ENCODE data around the gene CFAP77.

The CFAP77 gene

DNA sequence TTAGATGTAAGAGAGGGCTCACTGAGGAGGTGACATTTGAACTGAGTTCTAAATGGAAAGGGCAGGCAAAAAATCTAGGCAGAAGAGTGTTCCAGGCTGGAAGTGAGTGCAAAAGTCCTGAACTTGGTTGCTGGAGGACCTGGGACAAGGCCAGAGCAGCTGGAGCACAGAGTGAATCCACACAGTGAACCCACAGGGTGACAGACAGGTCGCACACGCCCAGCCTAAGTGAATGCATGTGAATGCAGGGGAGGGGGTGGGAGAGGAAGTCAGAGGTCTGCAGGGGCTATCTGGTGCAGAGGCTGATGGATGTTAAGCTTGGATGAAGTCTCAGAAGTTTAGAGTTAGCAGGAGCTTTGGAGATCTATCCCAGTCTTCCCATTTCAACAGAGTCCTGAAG is 2.8 kb upstream of the CFAP77 start:
- no peak for DNase-seq (ENCODE audit: low read depth in 1 of 2, low spot score in 1 of 2)

DNA sequence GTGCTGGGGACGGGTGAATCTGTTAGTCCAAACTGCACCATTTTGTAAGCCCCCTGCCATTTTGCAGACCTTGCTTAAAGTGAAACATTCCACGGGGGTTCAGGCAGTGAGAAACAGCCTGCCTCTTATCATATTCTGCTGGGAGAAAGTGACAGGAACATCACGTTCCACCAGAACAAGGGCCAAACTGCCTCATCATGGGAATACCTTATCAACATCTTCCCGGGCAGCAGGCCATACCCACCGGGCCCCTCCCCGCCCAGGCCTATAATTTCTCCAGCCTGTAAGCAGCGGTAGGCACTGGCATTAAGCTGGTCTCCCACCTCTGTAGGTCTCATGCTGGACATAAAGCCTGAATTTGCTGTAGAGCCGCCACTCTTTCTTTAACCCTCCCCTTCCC is 1.5 kb upstream of the CFAP77 start:
- DNase-seq (ENCODE audit: low read depth in 1 of 2, low spot score in 1 of 2): no peak

DNA sequence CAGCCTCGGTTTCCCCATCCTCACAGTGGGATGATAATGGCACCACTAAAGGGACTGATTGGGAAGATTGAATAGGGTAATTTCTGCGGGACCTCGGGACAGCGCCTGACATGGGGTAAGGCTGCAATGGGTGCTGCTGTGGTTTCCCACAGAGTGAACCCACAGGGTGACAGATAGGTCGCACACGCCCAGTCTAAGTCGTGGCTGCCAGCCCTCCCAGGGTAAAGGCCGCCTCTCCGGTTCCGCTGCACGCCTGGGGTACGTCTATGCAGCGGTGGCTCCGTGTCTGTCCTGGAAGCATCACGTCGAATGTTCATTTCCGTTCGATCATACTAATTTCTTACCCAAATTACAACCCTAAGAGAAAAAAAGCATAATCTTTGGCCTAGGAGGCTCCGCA is 631 bp downstream of the CFAP77 start:
- no peak for DNase-seq (ENCODE audit: low read depth in 1 of 2, low spot score in 1 of 2)

DNA sequence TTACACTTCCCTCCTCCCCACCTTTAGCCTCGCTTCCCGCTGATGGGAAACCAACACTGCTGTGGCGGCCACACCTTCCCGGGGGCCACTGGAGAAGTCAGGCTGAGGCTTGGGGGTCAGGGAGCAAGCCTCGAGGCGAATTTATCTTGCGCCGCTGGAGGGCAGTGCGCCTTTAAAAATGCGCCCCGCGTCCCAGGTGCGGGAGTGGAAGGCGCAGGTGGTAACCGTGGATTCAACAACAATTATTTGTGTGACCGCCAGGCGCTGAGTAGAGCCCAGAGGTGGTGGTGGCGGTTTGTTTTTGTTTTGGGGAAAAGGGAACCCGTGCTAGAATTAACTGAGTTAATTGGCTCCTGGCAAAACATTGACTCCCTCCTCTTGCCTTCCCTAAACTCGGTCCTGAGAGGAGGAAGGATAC is 1.1 kb downstream of the CFAP77 start:
- DNase-seq (ENCODE audit: low read depth in 1 of 2, low spot score in 1 of 2): peak; percentile 37 to 48

DNA sequence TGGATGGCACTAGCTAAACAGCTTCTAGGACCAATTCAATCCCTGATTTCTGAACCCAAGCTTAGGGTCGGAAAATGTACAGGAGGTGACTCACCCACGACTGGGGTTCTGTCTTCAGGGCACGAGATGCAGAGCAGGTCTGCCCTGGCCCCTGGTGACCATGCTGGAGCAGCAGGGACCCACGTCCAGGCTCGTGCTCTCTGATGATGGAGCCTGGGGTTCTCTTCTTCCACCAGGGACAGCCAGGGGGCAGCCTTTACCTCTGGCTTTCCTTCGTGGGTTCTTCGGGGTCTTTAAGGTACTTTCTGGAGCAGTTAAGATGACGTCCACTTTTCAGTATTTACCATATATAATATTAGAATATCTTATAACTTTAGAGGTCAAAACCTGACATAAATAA is 2.1 kb downstream of the CFAP77 start:
- peak in 1 of 2 donors; percentile 1 for DNase-seq (ENCODE audit: low read depth in 1 of 2, low spot score in 1 of 2)

DNA sequence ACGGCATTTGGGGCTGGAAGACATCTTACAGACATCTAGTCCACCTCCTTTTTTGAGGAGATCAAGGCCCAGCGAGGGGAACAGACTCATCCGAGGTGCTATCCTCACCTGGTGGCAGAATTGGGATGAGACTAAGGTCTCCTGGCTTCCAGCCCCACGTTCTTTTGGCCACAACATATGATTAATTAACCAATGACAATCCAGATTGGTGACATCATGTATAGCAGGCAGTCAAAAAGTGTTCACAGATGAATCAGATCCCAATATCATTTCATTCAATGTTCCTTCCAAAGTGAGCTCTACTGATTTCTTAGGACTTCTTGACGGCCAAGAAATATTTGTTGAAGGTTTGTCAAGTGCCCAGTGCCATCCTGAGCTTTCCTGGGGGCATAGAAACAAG is 3.9 kb downstream of the CFAP77 start:
- no peak for DNase-seq (ENCODE audit: low read depth in 1 of 2, low spot score in 1 of 2)

DNA sequence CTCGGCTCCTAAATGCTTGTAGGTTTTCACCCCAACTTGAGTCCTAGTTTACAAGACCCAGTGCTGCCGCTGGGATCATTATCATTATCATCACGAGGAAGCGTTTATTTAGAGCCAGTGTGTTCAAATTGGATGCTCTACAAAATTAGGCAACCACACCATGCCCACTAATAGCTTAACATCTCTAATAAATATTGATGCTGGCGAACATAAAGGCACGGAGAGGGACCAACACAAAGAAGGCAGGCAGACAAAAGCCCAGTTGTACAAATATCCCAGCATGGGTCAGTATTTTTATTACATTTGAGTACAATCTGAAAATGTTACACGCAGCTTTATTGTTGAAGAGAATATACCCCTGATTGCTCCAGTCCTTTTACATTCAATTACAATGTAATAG is 4.7 kb downstream of the CFAP77 start:
- no peak for DNase-seq (ENCODE audit: low read depth in 1 of 2, low spot score in 1 of 2)

DNA sequence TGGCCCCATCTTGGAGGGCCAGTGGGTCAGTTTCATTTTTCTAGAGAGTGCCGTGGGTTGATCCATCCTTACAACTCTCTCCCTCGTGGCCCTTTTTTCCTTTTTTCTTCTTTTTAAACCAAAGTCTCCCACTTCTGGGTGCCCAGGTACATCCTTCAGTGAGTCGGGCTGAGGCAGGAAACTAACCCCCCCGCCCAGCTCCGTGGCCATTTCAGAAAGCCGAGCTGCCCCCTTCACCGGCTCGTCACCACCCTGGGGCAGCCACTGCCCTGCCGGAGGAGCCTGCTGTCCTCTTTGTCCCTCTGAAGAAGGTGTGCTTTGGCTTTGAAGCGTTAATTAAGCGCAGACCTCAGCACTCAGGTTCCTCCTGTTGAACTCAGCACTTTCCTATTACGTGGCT is 5.2 kb downstream of the CFAP77 start:
- no peak for DNase-seq (ENCODE audit: low read depth in 1 of 2, low spot score in 1 of 2)

DNA sequence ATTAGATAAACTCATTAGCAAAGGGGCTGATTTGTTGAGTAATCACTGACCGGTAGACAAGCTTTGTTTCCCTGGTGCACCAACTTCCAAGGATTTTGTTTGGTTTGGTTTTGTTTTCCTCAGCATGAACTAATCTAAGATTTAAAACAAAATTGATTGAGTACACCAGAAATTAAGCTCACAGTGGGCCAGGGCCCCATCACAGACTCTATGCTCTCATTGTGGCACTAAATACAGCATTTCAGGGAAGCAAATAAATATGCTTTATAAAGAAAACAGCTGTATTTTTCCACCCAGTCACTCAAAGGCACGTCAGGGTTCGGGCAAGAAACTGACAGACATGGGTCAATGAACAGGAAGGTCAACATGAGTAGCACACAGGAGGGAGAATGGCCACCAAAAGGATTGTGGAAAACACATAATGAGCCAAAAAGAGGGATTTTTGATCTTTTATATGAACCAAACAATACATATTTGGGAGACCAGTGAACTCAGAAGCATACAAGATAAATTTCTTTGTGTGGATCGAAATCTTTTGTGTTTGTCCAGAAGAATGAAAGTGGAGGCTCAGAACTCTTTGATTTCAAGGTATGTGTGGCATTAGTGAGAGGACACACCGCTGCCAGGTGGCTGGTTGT is 8.8 kb downstream of the CFAP77 start:
- no peak for DNase-seq (ENCODE audit: low read depth in 1 of 2, low spot score in 1 of 2)

DNA sequence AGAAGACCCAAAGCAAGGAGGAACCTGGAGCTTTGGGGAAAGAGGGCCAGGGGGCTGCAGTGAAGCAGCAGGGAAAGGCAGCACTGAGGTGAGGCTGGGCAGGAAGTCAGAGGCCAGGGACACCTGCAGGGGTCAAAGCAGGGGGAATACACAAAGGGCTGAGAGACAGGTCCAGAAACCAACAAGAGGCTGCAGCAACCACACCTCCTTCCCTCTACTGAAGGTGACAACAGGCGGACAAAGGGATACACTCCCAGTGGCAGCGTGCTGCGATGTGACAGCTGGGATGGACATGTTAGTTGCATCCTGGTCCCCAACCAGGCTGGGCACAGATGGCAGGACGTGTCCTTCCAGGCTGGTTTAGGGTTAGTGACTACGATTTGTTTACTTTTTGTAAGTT is 12.6 kb downstream of the CFAP77 start:
- no peak for DNase-seq (ENCODE audit: low read depth in 1 of 2, low spot score in 1 of 2)

DNA sequence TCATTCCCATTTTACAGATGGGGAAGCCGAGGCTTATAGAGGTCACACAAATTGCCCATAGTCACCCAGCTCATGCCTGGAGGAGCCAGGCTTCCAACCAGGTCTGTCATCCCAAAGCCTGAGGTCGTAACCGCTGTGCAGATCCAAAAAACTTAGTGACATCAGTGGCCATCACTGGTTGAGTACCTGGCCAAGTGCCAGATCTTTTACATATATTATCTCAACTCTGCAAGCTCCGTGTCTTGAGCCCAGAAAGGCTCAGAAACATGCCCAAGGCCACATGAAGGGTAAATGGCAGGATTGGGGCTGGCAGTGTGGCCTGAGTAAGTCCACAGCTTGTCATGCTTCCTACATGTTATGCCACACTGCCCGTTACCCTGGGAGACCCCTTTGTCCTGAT is 13.5 kb downstream of the CFAP77 start:
- no peak for DNase-seq (ENCODE audit: low read depth in 1 of 2, low spot score in 1 of 2)

DNA sequence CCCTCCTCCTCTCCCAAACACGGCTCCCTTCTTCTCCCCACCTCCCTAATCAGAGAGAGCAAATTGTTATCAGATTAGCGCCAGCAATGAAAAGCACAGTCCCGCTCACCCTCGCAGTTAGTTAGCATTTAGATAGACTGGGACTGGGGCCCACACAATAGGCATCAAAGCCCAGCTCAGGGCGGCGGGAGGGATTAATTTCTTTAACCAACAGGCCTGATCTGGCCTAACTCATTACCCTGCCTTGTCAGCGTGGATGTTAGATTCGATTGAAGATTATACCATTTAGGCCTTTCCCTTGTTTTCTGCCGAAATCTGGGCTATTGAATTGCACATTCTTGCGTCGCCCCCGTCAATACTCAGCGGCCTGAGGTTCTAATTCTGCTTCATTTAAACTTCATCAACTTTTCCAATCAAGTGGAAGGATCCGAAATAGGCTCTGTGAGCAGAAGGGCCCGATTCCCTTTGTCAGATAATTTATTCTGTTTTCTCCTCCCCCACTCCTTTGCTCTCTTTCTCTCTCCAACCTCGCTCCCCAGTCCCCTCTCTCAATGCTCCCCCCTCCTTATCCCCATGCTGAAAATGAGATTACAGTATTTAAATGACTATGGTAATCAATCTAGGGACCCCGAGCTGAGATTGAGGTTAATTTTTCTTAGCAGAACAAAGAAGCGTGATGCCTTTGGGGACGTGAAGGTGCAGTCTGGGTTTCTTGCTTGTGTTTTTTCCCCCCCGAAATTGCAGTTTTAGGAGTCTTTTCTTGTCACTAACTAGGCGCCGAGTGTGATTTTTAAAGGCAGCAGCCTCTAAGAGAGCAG is 15.1 kb downstream of the CFAP77 start:
- DNase-seq (ENCODE audit: low read depth in 1 of 2, low spot score in 1 of 2): no peak

DNA sequence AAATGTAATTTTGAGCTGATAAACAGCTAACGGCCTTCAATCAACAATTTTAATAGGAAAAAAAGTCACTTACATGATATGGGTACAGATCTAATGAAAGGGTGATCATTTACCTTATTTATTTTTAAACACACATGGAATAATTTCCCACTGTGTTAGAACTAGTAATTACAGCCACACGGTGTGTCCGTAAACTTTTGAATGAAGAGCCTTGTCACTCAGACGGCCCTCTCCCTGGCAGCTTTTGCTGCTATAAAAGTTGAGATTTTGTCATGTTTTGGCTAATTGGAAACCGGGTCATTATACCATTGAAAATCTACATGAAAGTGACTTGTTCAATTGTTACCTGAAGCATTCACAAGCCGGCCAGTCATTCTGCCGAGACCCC is 15.7 kb downstream of the CFAP77 start:
- DNase-seq (ENCODE audit: low read depth in 1 of 2, low spot score in 1 of 2): no peak

DNA sequence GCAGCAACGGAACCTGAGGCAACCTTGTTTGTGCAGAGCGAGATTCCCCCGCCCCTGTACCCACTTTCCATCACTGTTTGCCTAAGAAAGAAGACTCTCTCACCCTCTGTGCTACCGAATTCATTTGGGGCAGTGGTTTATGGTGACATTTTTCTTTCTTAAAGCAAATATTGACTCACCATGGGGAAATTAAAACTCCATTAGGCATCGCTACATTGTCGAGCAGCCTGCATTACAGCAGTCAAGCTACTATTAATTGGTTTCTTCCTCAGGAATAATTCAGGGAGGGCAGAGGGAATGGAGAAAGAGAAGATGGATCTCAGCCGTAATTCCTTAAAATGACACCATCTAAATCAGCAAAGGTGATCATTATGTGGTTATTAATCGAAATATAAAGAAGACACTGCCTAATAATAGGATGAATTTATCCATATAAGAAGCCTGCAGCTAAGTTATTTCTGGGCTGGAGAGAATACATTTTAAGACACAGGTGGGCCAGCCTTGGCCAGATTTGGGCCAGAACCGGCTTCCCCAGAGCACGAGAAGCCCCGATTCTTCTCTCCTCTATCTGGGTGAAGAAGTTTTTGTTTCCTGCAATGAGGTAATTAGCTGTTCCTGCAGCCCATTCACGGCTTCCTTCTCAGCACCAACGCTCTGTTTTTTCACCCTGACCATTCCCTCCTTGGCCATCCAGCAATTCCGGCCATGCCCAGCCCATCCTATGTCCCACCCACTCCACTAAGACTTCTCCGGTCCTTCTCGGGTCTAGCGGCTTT is 16.8 kb downstream of the CFAP77 start:
- DNase-seq (ENCODE audit: low read depth in 1 of 2, low spot score in 1 of 2): no peak

DNA sequence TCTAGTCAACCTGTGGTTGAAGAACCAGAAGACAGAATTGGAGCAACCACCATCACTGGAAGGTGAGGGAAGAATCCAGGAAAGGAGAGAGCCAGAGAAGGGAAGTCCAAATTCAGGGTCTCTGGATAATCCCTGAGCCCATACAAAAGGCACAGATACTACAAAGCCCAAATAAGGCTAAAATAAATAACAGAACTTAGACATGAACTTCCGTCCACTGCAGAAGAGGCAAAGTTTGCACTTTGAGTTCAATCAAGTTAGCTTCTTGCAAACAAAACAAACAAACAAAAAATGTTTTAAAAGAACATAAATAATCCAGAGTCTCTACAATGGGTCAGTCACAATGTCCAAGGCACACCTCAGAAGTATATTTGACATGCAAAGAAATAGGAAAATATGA is 21.0 kb downstream of the CFAP77 start:
- DNase-seq (ENCODE audit: low read depth in 1 of 2, low spot score in 1 of 2): no peak

DNA sequence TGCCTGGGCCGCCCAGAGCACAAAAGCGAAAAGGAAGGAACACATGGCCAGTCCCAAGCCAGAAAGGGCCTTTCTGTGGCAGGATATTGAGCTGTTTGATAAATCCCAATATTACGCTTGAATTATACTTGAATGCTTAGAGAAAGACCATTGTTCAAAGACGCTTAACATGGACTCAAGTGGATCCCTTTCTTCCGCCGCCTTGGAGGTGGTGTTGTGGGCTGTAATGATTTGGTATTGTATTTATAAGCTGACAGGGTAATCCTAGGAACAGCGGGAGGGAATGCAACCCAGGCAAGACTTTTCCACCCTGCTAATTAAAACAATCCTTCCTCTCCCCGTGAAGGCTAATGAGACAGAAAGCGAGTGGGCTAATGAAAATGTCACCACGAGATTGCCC is 24.9 kb downstream of the CFAP77 start:
- DNase-seq (ENCODE audit: low read depth in 1 of 2, low spot score in 1 of 2): no peak

DNA sequence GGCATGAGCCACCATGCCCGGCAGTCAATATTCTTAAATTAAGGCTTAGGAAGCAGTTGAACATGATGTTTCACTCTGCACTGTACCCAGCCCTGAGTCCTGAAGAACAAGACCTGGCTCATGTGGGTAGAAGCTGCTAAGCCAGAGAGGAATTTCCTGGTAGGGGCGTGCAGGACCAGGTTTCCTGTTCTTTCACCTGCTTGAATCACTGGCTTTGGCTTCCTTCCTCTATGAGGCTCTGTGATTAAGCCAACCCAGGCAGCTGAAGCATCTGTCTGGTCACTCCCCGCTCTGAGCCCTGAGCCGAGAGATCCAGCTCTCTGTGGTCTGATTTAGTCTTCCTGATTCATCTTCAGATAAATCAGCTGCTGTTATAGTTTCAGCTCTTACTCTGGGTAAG is 29.1 kb downstream of the CFAP77 start:
- DNase-seq (ENCODE audit: low read depth in 1 of 2, low spot score in 1 of 2): no peak

DNA sequence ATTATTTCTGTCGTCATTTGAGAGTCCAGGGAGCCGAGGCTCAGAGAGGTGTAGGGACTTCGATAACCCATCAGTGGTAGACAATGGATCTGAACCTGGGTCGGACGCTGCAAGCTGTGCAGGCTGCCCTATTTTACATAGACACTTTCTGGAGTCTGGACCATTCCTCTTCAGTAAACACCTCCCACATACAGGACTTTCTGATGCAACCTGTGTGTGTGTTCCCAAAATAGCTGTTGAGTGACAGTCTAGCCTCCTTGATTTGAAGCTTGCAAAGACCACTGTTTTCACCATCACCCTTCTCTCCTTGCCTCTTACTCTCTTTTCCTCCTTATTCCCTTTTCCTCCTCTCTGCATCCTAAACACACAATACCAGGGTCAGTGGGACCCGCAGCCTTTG is 30.7 kb downstream of the CFAP77 start:
- no peak for DNase-seq (ENCODE audit: low read depth in 1 of 2, low spot score in 1 of 2)

DNA sequence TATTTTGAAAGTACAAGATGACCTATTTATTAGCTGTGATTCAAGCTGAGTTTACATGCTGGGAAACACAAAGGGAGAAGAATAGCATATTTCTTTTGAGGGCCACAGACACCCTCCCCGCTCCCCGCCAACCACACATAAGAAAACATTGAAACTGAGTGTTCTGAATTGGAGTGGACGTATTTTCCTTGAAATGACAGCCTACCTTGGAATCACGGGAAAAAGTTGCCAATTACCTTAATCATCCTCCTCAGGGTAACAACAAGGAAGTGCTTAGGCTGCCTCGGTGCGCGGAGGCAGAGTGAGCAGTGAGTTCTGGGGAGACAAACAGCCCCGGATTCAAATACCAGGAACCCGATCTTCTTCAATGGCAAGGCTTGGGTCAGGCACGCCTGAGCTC is 31.4 kb downstream of the CFAP77 start:
- DNase-seq (ENCODE audit: low read depth in 1 of 2, low spot score in 1 of 2): no peak

DNA sequence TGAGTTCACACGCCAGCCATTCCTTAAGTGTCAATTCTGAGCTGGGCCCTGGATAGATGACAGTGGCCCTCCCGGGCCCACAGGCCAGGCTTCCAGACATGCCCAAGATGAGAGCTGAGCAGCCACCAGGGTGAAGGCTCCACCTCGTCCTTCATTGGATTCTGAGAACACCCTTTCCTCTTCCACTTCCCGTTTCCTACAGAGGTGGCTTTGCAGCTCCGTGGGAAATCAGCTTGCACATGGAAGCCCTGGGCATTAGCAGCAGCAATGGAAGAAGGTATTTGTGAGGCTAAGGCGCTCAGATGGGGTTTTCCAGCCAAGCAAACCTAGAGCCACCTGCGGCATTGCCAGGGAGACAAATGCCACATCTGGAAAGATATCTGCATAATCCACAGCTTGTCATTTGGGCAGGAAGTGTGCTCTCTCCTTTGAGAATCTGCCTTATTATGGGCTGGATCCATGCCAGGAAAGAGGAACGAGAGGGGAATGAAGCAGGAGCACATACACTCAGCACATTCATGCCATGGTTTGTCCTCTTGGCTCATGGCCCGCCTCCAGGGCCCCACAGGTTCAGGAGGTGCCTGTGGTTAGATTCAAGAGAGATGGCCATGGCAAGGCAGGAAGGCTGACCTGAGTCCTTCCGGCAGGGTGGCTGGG is 34.1 kb downstream of the CFAP77 start:
- DNase-seq (ENCODE audit: low read depth in 1 of 2, low spot score in 1 of 2): no peak

DNA sequence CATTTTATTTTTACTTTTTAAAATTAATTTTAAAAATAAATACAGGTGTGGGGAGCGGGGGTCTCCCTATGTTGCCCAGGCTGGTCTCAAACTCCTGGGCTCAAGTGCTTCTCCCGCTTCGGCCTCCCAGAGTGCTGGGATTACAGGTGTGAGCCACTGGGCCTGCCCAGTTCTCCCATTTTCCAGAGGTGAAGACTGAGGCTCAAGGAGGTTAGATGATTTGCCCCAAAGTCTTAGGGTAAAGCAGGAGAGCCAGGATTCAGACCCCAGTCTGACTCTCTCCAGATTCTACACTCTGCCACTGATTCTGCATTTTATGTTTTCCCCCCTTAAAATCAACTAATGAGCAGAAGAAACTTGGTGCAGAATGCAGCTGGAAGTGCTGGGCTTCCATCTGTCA is 36.9 kb downstream of the CFAP77 start:
- DNase-seq (ENCODE audit: low read depth in 1 of 2, low spot score in 1 of 2): no peak

DNA sequence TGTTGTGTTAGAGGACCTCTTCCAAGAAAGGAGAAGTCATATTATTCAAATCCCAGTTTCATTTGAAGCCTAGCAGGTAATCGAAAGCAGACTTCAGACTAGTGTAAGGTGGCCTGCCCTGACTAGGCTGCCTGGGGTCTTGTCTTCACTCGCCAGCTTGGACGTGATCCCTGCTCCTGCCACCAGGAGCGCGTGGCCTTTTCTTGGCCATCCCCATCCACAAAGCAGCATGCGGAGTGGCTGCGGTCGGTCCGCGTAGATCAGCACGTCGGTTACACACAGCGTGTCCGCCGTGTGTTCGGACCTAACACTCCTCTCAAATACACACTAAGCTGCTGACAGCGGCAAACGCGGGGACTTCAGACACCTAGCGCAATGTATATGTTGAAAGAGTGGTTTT is 37.3 kb downstream of the CFAP77 start:
- no peak for DNase-seq (ENCODE audit: low read depth in 1 of 2, low spot score in 1 of 2)
